Thoracic aorta (tissue), 2 donors: ENCODE measurements around the gene PDE6B. TPM values are rescaled to one million over a fixed set of nuclear protein-coding genes. Genes with fewer than 3 reads are reported as not detected.

Source experiments
- ATAC-seq: fragments of 150-250 bp; one replicate; pipeline ENCODE4 v1.8.0; 2017; ENCODE audit warnings: low read depth; ENCODE audit not compliant: insufficient number of reproducible peaks, low FRiP score
- DNase-seq: peaks from one replicate; pipeline ENCODE4 v3.0.0-alpha.2; 2020; ENCODE audit warnings: low spot score
- H3K27ac ChIP-seq, 2 donors: fragments of 200-600 bp; sonication (generic); 1 replicate in 1 of 2; 2 replicates in 1 of 2; pipeline ENCODE4 v1.5.1; 2016; ENCODE audit warnings: mild to moderate bottlenecking in 2 of 2, moderate library complexity in 2 of 2
- H3K27me3 ChIP-seq: fragments of 200-600 bp; sonication (generic); replicated peaks from 2 replicates; pipeline ENCODE4 v1.6.0; 2016; ENCODE audit warnings: mild to moderate bottlenecking; ENCODE audit not compliant: insufficient read depth
- H3K36me3 ChIP-seq: fragments of 200-600 bp; sonication (generic); one replicate; pipeline ENCODE4 v1.5.1; 2016
- H3K4me1 ChIP-seq, 2 donors: fragments of 200-600 bp; sonication (generic); 1 replicate in 1 of 2; 2 replicates in 1 of 2; pipeline versions ENCODE4 v1.5.1 to v1.6.0; 2016; ENCODE audit warnings: low read depth in 2 of 2, mild to moderate bottlenecking in 1 of 2; ENCODE audit not compliant: control insufficient read depth in 1 of 2
- H3K4me3 ChIP-seq: fragments of 200-600 bp; sonication (generic); 2 replicates; pipeline ENCODE4 v1.5.1; 2016; ENCODE audit warnings: mild to moderate bottlenecking
- H3K9me3 ChIP-seq: fragments of 200-600 bp; sonication (generic); 2 replicates; pipeline ENCODE4 v1.5.1; 2016
- total RNA-seq, 2 donors: library from RNA; depleted of rRNA; stranded (reverse); fragments of >200 nt; gene quantifications; one replicate each; pipeline versions ENCODE4 v1.1.0 to v1.2.3, GENCODE V29; 2016
- TF ChIP-seq, protein P1 (sequence below): fragments of 200-600 bp; sonication (generic); IDR thresholded peaks from one replicate; pipeline ENCODE4 v1.5.1; 2019; ENCODE audit warnings: antibody characterized with exemption

The PDE6B gene
- total RNA-seq, 2 donors from 2014 or later, result 1.8 to 3.6 TPM

GRCh38 chr4:679104-679481 is 53.7 kb downstream of the PDE6B start:
- TF ChIP-seq, protein P1, sequence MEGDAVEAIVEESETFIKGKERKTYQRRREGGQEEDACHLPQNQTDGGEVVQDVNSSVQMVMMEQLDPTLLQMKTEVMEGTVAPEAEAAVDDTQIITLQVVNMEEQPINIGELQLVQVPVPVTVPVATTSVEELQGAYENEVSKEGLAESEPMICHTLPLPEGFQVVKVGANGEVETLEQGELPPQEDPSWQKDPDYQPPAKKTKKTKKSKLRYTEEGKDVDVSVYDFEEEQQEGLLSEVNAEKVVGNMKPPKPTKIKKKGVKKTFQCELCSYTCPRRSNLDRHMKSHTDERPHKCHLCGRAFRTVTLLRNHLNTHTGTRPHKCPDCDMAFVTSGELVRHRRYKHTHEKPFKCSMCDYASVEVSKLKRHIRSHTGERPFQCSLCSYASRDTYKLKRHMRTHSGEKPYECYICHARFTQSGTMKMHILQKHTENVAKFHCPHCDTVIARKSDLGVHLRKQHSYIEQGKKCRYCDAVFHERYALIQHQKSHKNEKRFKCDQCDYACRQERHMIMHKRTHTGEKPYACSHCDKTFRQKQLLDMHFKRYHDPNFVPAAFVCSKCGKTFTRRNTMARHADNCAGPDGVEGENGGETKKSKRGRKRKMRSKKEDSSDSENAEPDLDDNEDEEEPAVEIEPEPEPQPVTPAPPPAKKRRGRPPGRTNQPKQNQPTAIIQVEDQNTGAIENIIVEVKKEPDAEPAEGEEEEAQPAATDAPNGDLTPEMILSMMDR, result no peak
- no peaks in the 10 kb centered on the region for H3K36me3 ChIP-seq
- H3K9me3 ChIP-seq, result no peaks in the 10 kb centered on the region
- peaks cover 12 to 16% of the 10 kb centered on the region in 2 donors for H3K4me1 ChIP-seq
- no peaks in the 10 kb centered on the region for H3K27me3 ChIP-seq
- no peak overlapping the region for H3K27ac ChIP-seq
- no peak for ATAC-seq
- H3K4me3 ChIP-seq, result no peak overlapping the region
- DNase-seq, result no peak

- no peak overlapping the region for H3K4me3 ChIP-seq
- no peaks in the 10 kb centered on the region for H3K9me3 ChIP-seq
- no peak for ATAC-seq
- H3K4me1 ChIP-seq, result peaks cover 12 to 16% of the 10 kb centered on the region in 2 donors
- DNase-seq, result no peak
- H3K36me3 ChIP-seq, result no peaks in the 10 kb centered on the region
- no peaks in the 10 kb centered on the region for H3K27me3 ChIP-seq
- TF ChIP-seq, protein P1, result no peak
- H3K27ac ChIP-seq, result no peak overlapping the region
These were observed 54.3 kb downstream of the PDE6B start for GRCh38 chr4:679629-680028.

DNA sequence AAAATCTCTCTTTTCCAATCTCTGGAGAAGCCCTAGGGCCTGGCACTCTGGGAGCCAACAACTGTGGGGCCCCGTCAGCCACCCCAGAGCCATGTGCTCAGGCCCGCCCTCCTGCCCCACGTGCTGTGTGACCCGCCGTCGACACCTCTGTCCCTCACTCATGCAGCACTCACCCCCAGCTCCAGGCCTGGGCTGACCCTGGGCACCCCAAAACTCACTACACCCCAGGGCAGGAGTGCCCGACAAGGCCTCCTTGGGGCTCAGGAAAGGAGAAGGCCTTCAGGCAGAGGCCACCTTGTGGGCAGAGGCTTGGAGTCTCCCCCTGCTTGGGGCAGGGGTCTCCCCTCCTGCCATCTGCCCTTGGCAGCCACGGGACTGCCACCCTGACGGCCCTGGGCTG is 54.7 kb downstream of the PDE6B start:
- H3K27ac ChIP-seq, result no peak overlapping the region
- H3K27me3 ChIP-seq, result no peaks in the 10 kb centered on the region

GRCh38 chr4:680551-680927 is 55.2 kb downstream of the PDE6B start:
- Histone ChIP-seq H3K4me1 (peaks cover 6 to 10% of the 10 kb centered on the region in 2 donors), H3K4me3 (peak overlapping the region; percentile 69), H3K9me3 (no peaks in the 10 kb centered on the region), H3K27me3 (no peaks in the 10 kb centered on the region), H3K36me3 (no peaks in the 10 kb centered on the region), H3K27ac (no peak overlapping the region)
- ATAC-seq (no peak), DNase-seq (no peak)
- TF ChIP-seq, protein P1, result no peak

More for the DNA sequence above, 54.7 kb downstream of the PDE6B start:
- DNase-seq (no peak), ATAC-seq (no peak)
- TF ChIP-seq, protein P1, result no peak
- Histone ChIP-seq H3K36me3 (no peaks in the 10 kb centered on the region), H3K4me1 (peaks cover 10 to 14% of the 10 kb centered on the region in 2 donors), H3K4me3 (no peak overlapping the region), H3K9me3 (no peaks in the 10 kb centered on the region)

- no peaks in the 10 kb centered on the region for H3K36me3 ChIP-seq
- DNase-seq, result no peak
- TF ChIP-seq, protein P1, result no peak
- H3K27me3 ChIP-seq, result no peaks in the 10 kb centered on the region
- H3K9me3 ChIP-seq, result no peaks in the 10 kb centered on the region
- H3K4me1 ChIP-seq, result peaks cover 6 to 8% of the 10 kb centered on the region in 2 donors
- no peak overlapping the region for H3K27ac ChIP-seq
- ATAC-seq, result no peak
- peak overlapping the region; percentile 69 for H3K4me3 ChIP-seq
These were observed 55.7 kb downstream of the PDE6B start for GRCh38 chr4:680928-681645.
